Measurements from ENCODE around the gene CFAP77.

The CFAP77 gene

DNA sequence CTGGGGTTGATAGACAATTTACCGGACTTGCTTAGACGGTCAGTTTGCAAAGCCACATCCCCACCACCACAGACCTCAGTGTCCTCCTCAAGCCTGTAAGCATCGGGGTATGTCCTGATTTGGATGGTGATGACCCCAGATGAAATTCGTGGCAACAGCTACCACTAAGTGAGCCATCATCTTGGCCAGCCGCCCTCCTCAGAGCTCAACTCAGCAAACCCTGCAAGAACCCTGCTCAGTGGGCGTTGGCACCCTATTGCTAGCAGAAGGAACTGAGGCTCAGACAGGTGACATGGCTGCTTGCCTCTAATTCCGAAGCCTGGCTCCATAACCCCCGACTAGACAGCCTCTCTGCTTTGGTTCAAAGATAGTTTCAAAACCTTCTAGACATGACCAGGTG, 131.0 kb downstream of the CFAP77 start:
- Histone ChIP-seq H3K27me3 (ENCODE audit: insufficient read depth, insufficient read length) (peaks cover 2% of the 10 kb centered on the region), H3K4me1 (ENCODE audit: insufficient read depth, insufficient read length) (peaks cover 26% of the 10 kb centered on the region), H3K9me3 (ENCODE audit: insufficient read depth, low read length) (no peaks in the 10 kb centered on the region), H3K4me3 (ENCODE audit: insufficient read length, low read depth) (no peak overlapping the region), H3K36me3 (ENCODE audit: insufficient read depth, insufficient read length, low read length) (no peaks in the 10 kb centered on the region), H3K9ac (ENCODE audit: insufficient read length, low read depth) (no peak overlapping the region)
- TF ChIP-seq ZNF274 (IDR thresholded peaks at IDR 0.05; ENCODE audit: low read depth, low read length) (no peak), YY1 (IDR thresholded peaks at IDR 0.05; ENCODE audit: insufficient read depth, insufficient read length) (no peak), SUZ12 (IDR thresholded peaks at IDR 0.05; ENCODE audit: extremely low read depth, insufficient read depth, insufficient read length) (no peak)
- DNase-seq (ENCODE audit: low read depth, low spot score), result no peak

DNA sequence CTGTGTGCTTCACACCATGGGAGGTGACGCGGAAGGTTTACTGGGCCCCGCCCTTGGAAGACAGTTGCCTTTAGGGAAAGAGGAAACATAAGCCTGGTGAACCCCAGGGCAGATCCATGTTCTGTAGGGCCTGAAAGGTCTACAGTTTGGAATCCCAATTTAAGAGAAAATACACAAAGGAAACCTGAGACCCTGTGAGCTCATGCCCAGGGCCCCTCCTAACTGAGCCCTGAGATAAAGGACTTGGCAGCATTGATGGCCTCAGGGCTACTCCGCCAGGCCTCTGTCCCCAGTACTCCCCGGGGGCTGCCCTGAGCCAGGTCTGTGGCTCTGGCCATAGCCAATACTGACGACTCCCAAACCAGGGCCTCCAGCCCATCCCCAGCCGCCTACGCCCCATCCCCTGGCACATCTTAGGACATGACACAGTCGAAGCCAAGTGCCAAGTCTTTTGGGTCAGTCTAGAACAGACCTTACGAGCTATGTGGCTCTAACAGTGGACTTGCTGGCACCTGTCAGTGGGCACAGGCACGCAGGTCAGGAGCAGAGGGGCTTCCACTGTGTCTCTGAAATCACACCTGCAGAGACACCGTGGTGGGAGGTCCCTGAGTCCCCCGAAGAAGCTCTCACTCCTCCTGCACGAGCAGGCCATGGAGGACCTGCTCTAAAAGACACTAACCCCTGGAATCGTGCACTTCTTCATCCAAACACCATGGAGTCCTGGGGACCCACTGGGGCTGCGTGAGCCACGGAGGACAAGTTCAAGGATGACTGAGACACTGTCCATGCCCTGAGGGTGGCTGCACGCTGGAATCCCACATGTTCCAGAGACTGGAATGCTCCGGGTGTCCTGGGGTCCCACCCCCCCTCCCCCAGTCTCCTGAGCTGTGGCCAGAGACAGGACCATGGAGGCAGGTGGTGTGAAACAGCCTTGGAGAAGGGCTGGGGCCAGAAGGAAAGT, 132.1 kb downstream of the CFAP77 start:
- Histone ChIP-seq H3K36me3 (ENCODE audit: insufficient read depth, insufficient read length, low read length) (no peaks in the 10 kb centered on the region), H3K9me3 (ENCODE audit: insufficient read depth, low read length) (no peaks in the 10 kb centered on the region), H3K9ac (ENCODE audit: insufficient read length, low read depth) (no peak overlapping the region), H3K27me3 (ENCODE audit: insufficient read depth, insufficient read length) (peaks cover 2% of the 10 kb centered on the region), H3K4me3 (ENCODE audit: insufficient read length, low read depth) (no peak overlapping the region), H3K4me1 (ENCODE audit: insufficient read depth, insufficient read length) (peaks cover 30% of the 10 kb centered on the region)
- TF ChIP-seq YY1 (IDR thresholded peaks at IDR 0.05; ENCODE audit: insufficient read depth, insufficient read length) (no peak), SUZ12 (IDR thresholded peaks at IDR 0.05; ENCODE audit: extremely low read depth, insufficient read depth, insufficient read length) (no peak), ZNF274 (IDR thresholded peaks at IDR 0.05; ENCODE audit: low read depth, low read length) (no peak)
- no peak for DNase-seq (ENCODE audit: low read depth, low spot score)

DNA sequence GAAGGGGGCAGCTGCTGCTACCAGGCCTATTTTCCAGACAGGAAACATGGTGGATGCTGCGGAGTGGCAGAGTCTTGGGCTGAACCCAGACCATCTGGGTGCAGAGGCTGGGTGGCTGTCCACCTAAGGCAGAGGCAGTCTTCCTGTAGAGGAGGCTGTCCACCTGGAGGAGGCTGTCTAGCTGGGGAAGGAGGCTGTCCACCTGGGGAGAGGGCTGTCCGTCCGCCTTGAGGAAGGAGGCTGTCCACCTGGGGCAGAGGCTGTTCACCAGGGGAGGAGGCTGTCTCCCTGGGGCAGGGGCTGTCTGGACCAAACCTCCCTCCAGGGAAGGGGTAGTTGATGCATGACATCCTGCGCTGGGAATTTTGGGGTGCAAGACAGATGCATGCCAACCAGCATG, 133.2 kb downstream of the CFAP77 start:
- Histone ChIP-seq H3K4me3 (ENCODE audit: insufficient read length, low read depth) (no peak overlapping the region), H3K36me3 (ENCODE audit: insufficient read depth, insufficient read length, low read length) (no peaks in the 10 kb centered on the region), H3K27me3 (ENCODE audit: insufficient read depth, insufficient read length) (peaks cover 2% of the 10 kb centered on the region), H3K9me3 (ENCODE audit: insufficient read depth, low read length) (no peaks in the 10 kb centered on the region), H3K9ac (ENCODE audit: insufficient read length, low read depth) (no peak overlapping the region), H3K4me1 (ENCODE audit: insufficient read depth, insufficient read length) (peaks cover 37% of the 10 kb centered on the region)
- no peak for DNase-seq (ENCODE audit: low read depth, low spot score)
- TF ChIP-seq YY1 (IDR thresholded peaks at IDR 0.05; ENCODE audit: insufficient read depth, insufficient read length) (no peak), SUZ12 (IDR thresholded peaks at IDR 0.05; ENCODE audit: extremely low read depth, insufficient read depth, insufficient read length) (no peak), ZNF274 (IDR thresholded peaks at IDR 0.05; ENCODE audit: low read depth, low read length) (no peak)

GRCh38 chr9:132543960-132544359, 133.9 kb downstream of the CFAP77 start:
- H3K36me3 ChIP-seq (ENCODE audit: insufficient read depth, insufficient read length, low read length), result no peaks in the 10 kb centered on the region
- H3K9me3 ChIP-seq (ENCODE audit: insufficient read depth, low read length), result no peaks in the 10 kb centered on the region
- H3K27me3 ChIP-seq (ENCODE audit: insufficient read depth, insufficient read length), result peaks cover 2% of the 10 kb centered on the region
- DNase-seq (ENCODE audit: low read depth, low spot score), result no peak
- H3K4me3 ChIP-seq (ENCODE audit: insufficient read length, low read depth), result no peak overlapping the region
- peaks cover 37% of the 10 kb centered on the region for H3K4me1 ChIP-seq (ENCODE audit: insufficient read depth, insufficient read length)
- no peak for TF ChIP-seq SUZ12 (IDR thresholded peaks at IDR 0.05; ENCODE audit: extremely low read depth, insufficient read depth, insufficient read length)
- TF ChIP-seq ZNF274 (IDR thresholded peaks at IDR 0.05; ENCODE audit: low read depth, low read length), result no peak
- TF ChIP-seq YY1 (IDR thresholded peaks at IDR 0.05; ENCODE audit: insufficient read depth, insufficient read length), result no peak
- no peak overlapping the region for H3K9ac ChIP-seq (ENCODE audit: insufficient read length, low read depth)

GRCh38 chr9:132545578-132545977, 135.6 kb downstream of the CFAP77 start:
- peaks cover 2% of the 10 kb centered on the region for H3K27me3 ChIP-seq (ENCODE audit: insufficient read depth, insufficient read length)

DNA sequence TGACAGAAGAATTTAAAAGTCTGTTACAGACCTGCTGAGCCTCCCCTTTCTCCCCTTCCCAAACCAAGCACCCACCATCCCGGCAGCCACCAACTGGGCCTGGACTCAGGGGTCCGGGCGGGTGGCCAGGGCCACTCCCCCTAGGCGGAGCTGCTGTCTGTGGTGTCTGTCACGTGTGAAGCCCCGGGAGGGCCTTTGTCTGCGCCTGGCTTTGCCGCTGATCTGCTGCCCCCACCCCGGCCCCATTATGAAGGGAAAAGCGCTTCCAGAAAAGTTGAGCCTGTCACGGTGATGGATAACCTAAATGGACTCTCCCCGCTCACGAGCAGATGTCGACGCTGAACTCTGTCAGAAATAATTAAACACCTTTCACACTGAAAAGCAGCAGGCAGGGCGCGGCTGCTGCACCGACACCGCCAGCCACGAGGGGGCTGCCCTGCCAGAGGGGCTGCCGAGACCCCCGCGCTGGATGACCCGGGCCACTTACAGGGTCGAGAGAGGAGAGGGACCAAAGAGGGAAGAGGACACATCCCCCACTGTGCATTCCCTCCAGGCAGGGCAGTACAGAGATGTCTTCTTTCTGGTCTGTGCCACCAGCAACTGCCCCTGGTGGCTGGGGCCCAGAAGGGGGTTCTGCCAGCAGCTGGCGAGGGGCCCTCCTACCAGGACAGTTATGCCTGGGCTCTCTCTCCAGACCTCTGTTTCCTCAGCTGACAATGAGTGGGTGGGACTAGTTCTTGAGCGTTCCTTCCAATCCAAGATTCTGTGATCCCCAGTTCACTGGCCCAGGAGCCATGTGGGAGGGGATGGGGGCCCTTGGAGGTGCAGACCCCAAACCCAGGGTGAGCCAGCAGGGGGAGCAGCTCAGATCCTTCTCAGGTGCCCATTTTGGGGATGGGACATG, 136.4 kb downstream of the CFAP77 start:
- peaks cover 2% of the 10 kb centered on the region for H3K27me3 ChIP-seq (ENCODE audit: insufficient read depth, insufficient read length)
- no peak for DNase-seq (ENCODE audit: low read depth, low spot score)
- H3K9ac ChIP-seq (ENCODE audit: insufficient read length, low read depth), result peak overlapping the region; percentile 57

More at GRCh38 chr9:132545578-132545977, 135.6 kb downstream of the CFAP77 start:
- H3K4me3 ChIP-seq (ENCODE audit: insufficient read length, low read depth), result no peak overlapping the region
- TF ChIP-seq ZNF274 (IDR thresholded peaks at IDR 0.05; ENCODE audit: low read depth, low read length), result no peak
- TF ChIP-seq YY1 (IDR thresholded peaks at IDR 0.05; ENCODE audit: insufficient read depth, insufficient read length), result no peak
- TF ChIP-seq SUZ12 (IDR thresholded peaks at IDR 0.05; ENCODE audit: extremely low read depth, insufficient read depth, insufficient read length), result no peak
- H3K36me3 ChIP-seq (ENCODE audit: insufficient read depth, insufficient read length, low read length), result no peaks in the 10 kb centered on the region
- no peak for DNase-seq (ENCODE audit: low read depth, low spot score)
- H3K9me3 ChIP-seq (ENCODE audit: insufficient read depth, low read length), result no peaks in the 10 kb centered on the region
- H3K4me1 ChIP-seq (ENCODE audit: insufficient read depth, insufficient read length), result peaks cover 35% of the 10 kb centered on the region
- H3K9ac ChIP-seq (ENCODE audit: insufficient read length, low read depth), result no peak overlapping the region

More for the DNA sequence above, 136.4 kb downstream of the CFAP77 start:
- Histone ChIP-seq H3K9me3 (ENCODE audit: insufficient read depth, low read length) (no peaks in the 10 kb centered on the region), H3K4me3 (ENCODE audit: insufficient read length, low read depth) (peak overlapping the region; percentile 22), H3K4me1 (ENCODE audit: insufficient read depth, insufficient read length) (peaks cover 31% of the 10 kb centered on the region), H3K36me3 (ENCODE audit: insufficient read depth, insufficient read length, low read length) (no peaks in the 10 kb centered on the region)
- TF ChIP-seq YY1 (IDR thresholded peaks at IDR 0.05; ENCODE audit: insufficient read depth, insufficient read length) (no peak), SUZ12 (IDR thresholded peaks at IDR 0.05; ENCODE audit: extremely low read depth, insufficient read depth, insufficient read length) (no peak), ZNF274 (IDR thresholded peaks at IDR 0.05; ENCODE audit: low read depth, low read length) (no peak)

All from NT2/D1 (cell line).